BLaER1 (cell line): ENCODE measurements around the gene PAX6.

Experiments
- H3K27ac ChIP-seq: shearing (Covaris generic); formaldehyde crosslinking; 2 replicates; pipeline ENCODE4 v1.8.1; 2022
- H3K27me3 ChIP-seq: shearing (Covaris generic); formaldehyde crosslinking; 2 replicates; pipeline ENCODE4 v1.8.1; 2022
- H3K36me3 ChIP-seq: shearing (Covaris generic); formaldehyde crosslinking; 2 replicates; pipeline ENCODE4 v1.8.1; 2022
- H3K4me1 ChIP-seq: shearing (Covaris generic); formaldehyde crosslinking; 2 replicates; pipeline ENCODE4 v1.8.1; 2022
- H3K4me2 ChIP-seq: shearing (Covaris generic); formaldehyde crosslinking; 2 replicates; pipeline ENCODE4 v1.8.1; 2022
- H3K4me3 ChIP-seq: shearing (Covaris generic); formaldehyde crosslinking; 2 replicates; pipeline ENCODE4 v1.8.1; 2022
- H3K9ac ChIP-seq: shearing (Covaris generic); formaldehyde crosslinking; 2 replicates; pipeline ENCODE4 v1.8.1; 2022
- H3K9me3 ChIP-seq: shearing (Covaris generic); formaldehyde crosslinking; 2 replicates; pipeline ENCODE4 v1.8.1; 2022
- H4K20me1 ChIP-seq: shearing (Covaris generic); formaldehyde crosslinking; 2 replicates; pipeline ENCODE4 v1.8.1; 2022
- Cebpa-rat ChIP-seq: shearing (Covaris generic); IDR thresholded peaks from 2 replicates; pipeline ENCODE4 v1.8.1; 2022

The PAX6 gene

GRCh38 chr11:31798057-31798553, 13.0 kb downstream of the PAX6 start:
- H3K27me3 ChIP-seq = peaks cover 80% of the 10 kb centered on the region
- H3K9me3 ChIP-seq = peaks cover 63% of the 10 kb centered on the region
- H3K4me1 ChIP-seq = no peaks in the 10 kb centered on the region
- H3K27ac ChIP-seq = no peak overlapping the region
- TF ChIP-seq Cebpa-rat = no peak
- H3K4me2 ChIP-seq = no peak overlapping the region
- H3K4me3 ChIP-seq = no peak overlapping the region
- H3K36me3 ChIP-seq = no peaks in the 10 kb centered on the region
- H4K20me1 ChIP-seq = peaks cover 12% of the 10 kb centered on the region; the same call in 1 of the 2 replicates
- H3K9ac ChIP-seq = no peak overlapping the region

- TF ChIP-seq Cebpa-rat = no peak
- Histone ChIP-seq H3K36me3 (no peaks in the 10 kb centered on the region), H3K9me3 (peaks cover 57% of the 10 kb centered on the region), H3K4me1 (no peaks in the 10 kb centered on the region), H3K9ac (no peak overlapping the region), H3K27ac (no peak overlapping the region), H3K4me3 (no peak overlapping the region), H4K20me1 (0 out of 2 replicates have a peak, but pooled peaks cover 7% of the 10 kb centered on the region), H3K4me2 (no peak overlapping the region), H3K27me3 (peaks cover 73% of the 10 kb centered on the region)
These were observed 13.7 kb downstream of the PAX6 start for GRCh38 chr11:31797190-31798056.

- Histone ChIP-seq H3K4me1 (no peaks in the 10 kb centered on the region), H3K4me2 (no peak overlapping the region), H3K36me3 (no peaks in the 10 kb centered on the region), H4K20me1 (0 out of 2 replicates have a peak, but pooled peaks cover 7% of the 10 kb centered on the region), H3K4me3 (no peak overlapping the region), H3K27me3 (peaks cover 65% of the 10 kb centered on the region), H3K9ac (no peak overlapping the region), H3K27ac (no peak overlapping the region), H3K9me3 (peaks cover 57% of the 10 kb centered on the region)
- no peak for TF ChIP-seq Cebpa-rat
These were observed 14.5 kb downstream of the PAX6 start for GRCh38 chr11:31796499-31797189.

- Histone ChIP-seq H3K27me3 (peaks cover 58% of the 10 kb centered on the region), H3K4me1 (no peaks in the 10 kb centered on the region), H3K36me3 (no peaks in the 10 kb centered on the region), H3K27ac (no peak overlapping the region), H3K9me3 (peaks cover 50% of the 10 kb centered on the region), H3K9ac (no peak overlapping the region), H4K20me1 (0 out of 2 replicates have a peak, but pooled peaks cover 7% of the 10 kb centered on the region), H3K4me2 (no peak overlapping the region), H3K4me3 (no peak overlapping the region)
- no peak for TF ChIP-seq Cebpa-rat
These were observed 15.2 kb downstream of the PAX6 start for GRCh38 chr11:31795706-31796498.

GRCh38 chr11:31794548-31794947, 16.6 kb downstream of the PAX6 start:
- H3K4me3 ChIP-seq = no peak overlapping the region
- H3K9me3 ChIP-seq = peaks cover 37% of the 10 kb centered on the region
- H3K27ac ChIP-seq = no peak overlapping the region
- peaks cover 44% of the 10 kb centered on the region for H3K27me3 ChIP-seq
- H3K9ac ChIP-seq = no peak overlapping the region
- no peaks in the 10 kb centered on the region for H3K4me1 ChIP-seq
- TF ChIP-seq Cebpa-rat = no peak
- H3K36me3 ChIP-seq = no peaks in the 10 kb centered on the region
- H3K4me2 ChIP-seq = no peak overlapping the region
- 0 out of 2 replicates have a peak, but pooled peaks cover 7% of the 10 kb centered on the region for H4K20me1 ChIP-seq

- Histone ChIP-seq H3K4me3 (no peak overlapping the region), H3K36me3 (no peaks in the 10 kb centered on the region), H3K27me3 (peaks cover 31% of the 10 kb centered on the region), H3K4me1 (no peaks in the 10 kb centered on the region), H3K27ac (no peak overlapping the region), H3K4me2 (no peak overlapping the region), H3K9me3 (peaks cover 24% of the 10 kb centered on the region), H4K20me1 (no peaks in the 10 kb centered on the region), H3K9ac (no peak overlapping the region)
- no peak for TF ChIP-seq Cebpa-rat
These were observed 17.9 kb downstream of the PAX6 start for GRCh38 chr11:31793264-31793663.

GRCh38 chr11:31792456-31792855, 18.7 kb downstream of the PAX6 start:
- no peak overlapping the region for H3K4me2 ChIP-seq
- H4K20me1 ChIP-seq = no peaks in the 10 kb centered on the region
- H3K4me3 ChIP-seq = no peak overlapping the region
- H3K4me1 ChIP-seq = no peaks in the 10 kb centered on the region
- H3K27ac ChIP-seq = no peak overlapping the region
- peaks cover 16% of the 10 kb centered on the region for H3K9me3 ChIP-seq
- no peak overlapping the region for H3K9ac ChIP-seq
- TF ChIP-seq Cebpa-rat = no peak
- H3K36me3 ChIP-seq = no peaks in the 10 kb centered on the region
- H3K27me3 ChIP-seq = peaks cover 23% of the 10 kb centered on the region

- no peak overlapping the region for H3K9ac ChIP-seq
- H4K20me1 ChIP-seq = no peaks in the 10 kb centered on the region
- H3K4me2 ChIP-seq = no peak overlapping the region
- H3K27me3 ChIP-seq = peaks cover 19% of the 10 kb centered on the region
- no peak overlapping the region for H3K4me3 ChIP-seq
- no peaks in the 10 kb centered on the region for H3K36me3 ChIP-seq
- no peak for TF ChIP-seq Cebpa-rat
- H3K9me3 ChIP-seq = peaks cover 12% of the 10 kb centered on the region
- H3K4me1 ChIP-seq = no peaks in the 10 kb centered on the region
- H3K27ac ChIP-seq = no peak overlapping the region
These were observed 19.1 kb downstream of the PAX6 start for GRCh38 chr11:31792036-31792435.

- Histone ChIP-seq H3K36me3 (no peaks in the 10 kb centered on the region), H3K9me3 (peaks cover under 1% of the 10 kb centered on the region; the same call in 1 of the 2 replicates), H3K27me3 (peaks cover 5% of the 10 kb centered on the region), H3K27ac (no peak overlapping the region), H3K4me2 (no peak overlapping the region), H3K9ac (no peak overlapping the region), H3K4me3 (no peak overlapping the region), H4K20me1 (no peaks in the 10 kb centered on the region), H3K4me1 (no peaks in the 10 kb centered on the region)
- no peak for TF ChIP-seq Cebpa-rat
These were observed 20.5 kb downstream of the PAX6 start for GRCh38 chr11:31790649-31791048.
